Suprapubic skin (tissue), 4 donors: ENCODE measurements around the gene MAK.

Source experiments
- EP300 ChIP-seq: sonication (generic); formaldehyde crosslinking; IDR thresholded peaks from one replicate; pipeline ENCODE4 v1.6.1; 2017; ENCODE audit warnings: antibody characterized with exemption
- POLR2A ChIP-seq, 2 donors: fragments of 450-650 bp; IDR thresholded peaks; one replicate each; pipeline ENCODE4 v1.6.1; 2017; ENCODE audit warnings: antibody characterized with exemption in 2 of 2, mild to moderate bottlenecking in 2 of 2, moderate library complexity in 2 of 2
- POLR2AphosphoS5 ChIP-seq, 3 donors: sonication (generic); formaldehyde crosslinking; IDR thresholded peaks; one replicate each; pipeline ENCODE4 v1.6.1; 2017; ENCODE audit warnings: antibody characterized with exemption in 3 of 3
- TF ChIP-seq, protein P1 (sequence below), 2 donors: fragments of 200-600 bp in 1 of 2; fragments of 450-650 bp in 1 of 2; sonication (generic) in 1 of 2; IDR thresholded peaks; one replicate each; pipeline ENCODE4 v1.5.1; 2016 to 2019; ENCODE audit warnings: antibody characterized with exemption in 2 of 2, mild to moderate bottlenecking in 1 of 2, moderate library complexity in 1 of 2

DNA sequence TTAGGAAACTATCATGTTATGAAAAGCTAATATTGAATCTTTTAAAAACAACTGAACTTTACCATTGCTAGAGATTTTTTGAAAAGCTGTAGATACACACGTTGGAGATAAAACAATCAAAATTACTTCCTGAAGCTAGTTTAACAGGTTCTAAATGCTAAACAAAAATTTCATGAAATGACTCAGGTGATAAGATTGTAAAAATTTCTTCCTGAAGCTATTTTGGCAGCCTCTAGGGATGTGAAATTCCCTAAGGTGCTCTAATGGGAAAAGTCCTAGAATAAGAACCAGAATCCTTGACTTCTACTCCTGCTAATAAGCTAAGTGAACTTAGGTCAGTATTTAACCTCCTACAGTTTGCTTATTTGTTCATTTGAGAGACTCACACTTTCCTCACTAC, 35.0 kb upstream of the MAK start:
- TF ChIP-seq POLR2AphosphoS5 (IDR thresholded peaks at IDR 0.05) (no peak), POLR2A (IDR thresholded peaks at IDR 0.05) (no peak), EP300 (no peak)
- TF ChIP-seq, protein P1, sequence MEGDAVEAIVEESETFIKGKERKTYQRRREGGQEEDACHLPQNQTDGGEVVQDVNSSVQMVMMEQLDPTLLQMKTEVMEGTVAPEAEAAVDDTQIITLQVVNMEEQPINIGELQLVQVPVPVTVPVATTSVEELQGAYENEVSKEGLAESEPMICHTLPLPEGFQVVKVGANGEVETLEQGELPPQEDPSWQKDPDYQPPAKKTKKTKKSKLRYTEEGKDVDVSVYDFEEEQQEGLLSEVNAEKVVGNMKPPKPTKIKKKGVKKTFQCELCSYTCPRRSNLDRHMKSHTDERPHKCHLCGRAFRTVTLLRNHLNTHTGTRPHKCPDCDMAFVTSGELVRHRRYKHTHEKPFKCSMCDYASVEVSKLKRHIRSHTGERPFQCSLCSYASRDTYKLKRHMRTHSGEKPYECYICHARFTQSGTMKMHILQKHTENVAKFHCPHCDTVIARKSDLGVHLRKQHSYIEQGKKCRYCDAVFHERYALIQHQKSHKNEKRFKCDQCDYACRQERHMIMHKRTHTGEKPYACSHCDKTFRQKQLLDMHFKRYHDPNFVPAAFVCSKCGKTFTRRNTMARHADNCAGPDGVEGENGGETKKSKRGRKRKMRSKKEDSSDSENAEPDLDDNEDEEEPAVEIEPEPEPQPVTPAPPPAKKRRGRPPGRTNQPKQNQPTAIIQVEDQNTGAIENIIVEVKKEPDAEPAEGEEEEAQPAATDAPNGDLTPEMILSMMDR (IDR thresholded peaks at IDR 0.05): no peak
